DND-41 (cell line): ENCODE data around the gene ARL17B.
"Not testable (repeated sequence)": the region's sequence is repeated elsewhere in the genome, so short reads cannot be mapped to it uniquely, and the experiment has no call there.

Source experiments
- EZH2 ChIP-seq: IDR thresholded peaks from 3 replicates; pipeline ENCODE4 v1.6.1; 2012; ENCODE audit warnings: borderline replicate concordance, low read depth, mild to moderate bottlenecking, moderate library complexity, low read length, inconsistent platforms; ENCODE audit not compliant: severe bottlenecking
- TF ChIP-seq, protein P1 (sequence below): IDR thresholded peaks from 2 replicates; pipeline ENCODE4 v1.5.1; 2012; ENCODE audit warnings: borderline replicate concordance, low read length, moderate library complexity, mild to moderate bottlenecking; ENCODE audit not compliant: poor library complexity, severe bottlenecking; ENCODE audit errors: extremely low read depth

DNA sequence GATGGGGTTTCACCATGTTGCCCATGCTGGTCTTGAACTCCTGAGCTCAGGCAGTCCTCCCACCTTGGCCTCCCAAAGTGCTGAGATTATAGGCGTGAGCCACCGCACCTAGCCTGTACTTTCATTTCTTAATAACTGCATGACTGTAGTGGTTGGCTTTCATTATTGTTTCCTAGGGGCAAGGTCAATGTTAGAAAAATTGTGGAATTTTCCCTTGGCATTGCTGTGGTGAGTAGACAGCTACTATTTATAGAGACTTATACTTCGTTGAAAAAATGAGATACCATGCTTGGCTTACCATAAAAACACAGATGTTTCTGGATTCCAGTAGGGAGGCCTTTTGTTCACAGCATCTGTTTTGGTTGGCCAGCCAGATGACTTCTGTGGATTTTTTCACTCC is 39.0 kb upstream of the ARL17B start:
- TF ChIP-seq, protein P1, sequence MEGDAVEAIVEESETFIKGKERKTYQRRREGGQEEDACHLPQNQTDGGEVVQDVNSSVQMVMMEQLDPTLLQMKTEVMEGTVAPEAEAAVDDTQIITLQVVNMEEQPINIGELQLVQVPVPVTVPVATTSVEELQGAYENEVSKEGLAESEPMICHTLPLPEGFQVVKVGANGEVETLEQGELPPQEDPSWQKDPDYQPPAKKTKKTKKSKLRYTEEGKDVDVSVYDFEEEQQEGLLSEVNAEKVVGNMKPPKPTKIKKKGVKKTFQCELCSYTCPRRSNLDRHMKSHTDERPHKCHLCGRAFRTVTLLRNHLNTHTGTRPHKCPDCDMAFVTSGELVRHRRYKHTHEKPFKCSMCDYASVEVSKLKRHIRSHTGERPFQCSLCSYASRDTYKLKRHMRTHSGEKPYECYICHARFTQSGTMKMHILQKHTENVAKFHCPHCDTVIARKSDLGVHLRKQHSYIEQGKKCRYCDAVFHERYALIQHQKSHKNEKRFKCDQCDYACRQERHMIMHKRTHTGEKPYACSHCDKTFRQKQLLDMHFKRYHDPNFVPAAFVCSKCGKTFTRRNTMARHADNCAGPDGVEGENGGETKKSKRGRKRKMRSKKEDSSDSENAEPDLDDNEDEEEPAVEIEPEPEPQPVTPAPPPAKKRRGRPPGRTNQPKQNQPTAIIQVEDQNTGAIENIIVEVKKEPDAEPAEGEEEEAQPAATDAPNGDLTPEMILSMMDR = not testable (repeated sequence)
- not testable (repeated sequence) for TF ChIP-seq EZH2
